ENCODE results near the gene SCRN1. TPM values are rescaled to one million over a fixed set of nuclear protein-coding genes. Genes with fewer than 3 reads are reported as not detected.
A peak's percentile ranks its signal among the peaks of the same experiment; 100 is the strongest.

Gene SCRN1
- total RNA-seq, 2 donors from 2014 or later = 110 to 112 TPM

DNA sequence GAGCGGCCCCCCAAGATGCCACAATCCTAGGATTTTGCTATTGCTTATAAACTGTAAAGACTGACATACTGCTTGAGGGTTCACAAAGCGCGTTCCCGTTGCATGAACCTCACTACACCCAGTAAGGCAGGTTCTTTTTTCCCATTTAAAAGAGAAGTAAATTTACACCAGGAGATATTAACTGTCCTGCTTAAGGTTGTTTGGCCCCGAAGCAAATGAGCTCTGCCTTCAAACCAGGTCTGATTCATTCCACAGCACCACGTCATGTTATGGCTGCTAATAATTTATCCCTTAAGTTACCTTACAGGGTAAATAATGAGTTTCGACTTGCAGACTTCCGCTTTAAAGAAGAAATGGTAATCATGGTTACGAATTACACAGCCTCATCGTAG lies 37.5 kb upstream of the SCRN1 start:
- peaks cover 2% of the 10 kb centered on the region for H3K4me1 ChIP-seq (ENCODE audit: control insufficient read depth, insufficient read depth, low read length)
- Mint-ChIP-seq H3K27ac (peak overlapping the region; percentile 91), H3K4me3 (no peak overlapping the region), H3K27me3 (ENCODE audit: insufficient read depth) (no peaks in the 10 kb centered on the region), H3K4me1 (peaks cover 28% of the 10 kb centered on the region), H3K36me3 (ENCODE audit: low read depth) (peaks cover 9% of the 10 kb centered on the region), H3K9me3 (no peaks in the 10 kb centered on the region)
- H3K27ac ChIP-seq (ENCODE audit: low read depth, low read length) = peak overlapping the region; percentile 16
- no peaks in the 10 kb centered on the region for H3K9me3 ChIP-seq (ENCODE audit: control insufficient read depth, low read length)
- peak overlapping the region; percentile 49 for H3K9ac ChIP-seq (ENCODE audit: extremely low read depth, low read length, poor library complexity, severe bottlenecking)
- no peak for DNase-seq
- H3K36me3 ChIP-seq (ENCODE audit: control insufficient read depth, insufficient read depth, low read length) = no peaks in the 10 kb centered on the region
- H3K27me3 ChIP-seq (ENCODE audit: control insufficient read depth, insufficient read depth, low read length, poor library complexity, severe bottlenecking) = no peaks in the 10 kb centered on the region
- 5 to 22% methylated on average over 8 to 10 of the region's 10 CpGs for WGBS, 2 experiments (ENCODE audit: insufficient coverage in 1 of 2, insufficient read length in 1 of 2)
- TF ChIP-seq, protein P1, sequence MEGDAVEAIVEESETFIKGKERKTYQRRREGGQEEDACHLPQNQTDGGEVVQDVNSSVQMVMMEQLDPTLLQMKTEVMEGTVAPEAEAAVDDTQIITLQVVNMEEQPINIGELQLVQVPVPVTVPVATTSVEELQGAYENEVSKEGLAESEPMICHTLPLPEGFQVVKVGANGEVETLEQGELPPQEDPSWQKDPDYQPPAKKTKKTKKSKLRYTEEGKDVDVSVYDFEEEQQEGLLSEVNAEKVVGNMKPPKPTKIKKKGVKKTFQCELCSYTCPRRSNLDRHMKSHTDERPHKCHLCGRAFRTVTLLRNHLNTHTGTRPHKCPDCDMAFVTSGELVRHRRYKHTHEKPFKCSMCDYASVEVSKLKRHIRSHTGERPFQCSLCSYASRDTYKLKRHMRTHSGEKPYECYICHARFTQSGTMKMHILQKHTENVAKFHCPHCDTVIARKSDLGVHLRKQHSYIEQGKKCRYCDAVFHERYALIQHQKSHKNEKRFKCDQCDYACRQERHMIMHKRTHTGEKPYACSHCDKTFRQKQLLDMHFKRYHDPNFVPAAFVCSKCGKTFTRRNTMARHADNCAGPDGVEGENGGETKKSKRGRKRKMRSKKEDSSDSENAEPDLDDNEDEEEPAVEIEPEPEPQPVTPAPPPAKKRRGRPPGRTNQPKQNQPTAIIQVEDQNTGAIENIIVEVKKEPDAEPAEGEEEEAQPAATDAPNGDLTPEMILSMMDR (conservative IDR thresholded peaks at IDR 0.05) = no peak
- H3K4me3 ChIP-seq (ENCODE audit: low read length) = peak overlapping the region; percentile 95

DNA sequence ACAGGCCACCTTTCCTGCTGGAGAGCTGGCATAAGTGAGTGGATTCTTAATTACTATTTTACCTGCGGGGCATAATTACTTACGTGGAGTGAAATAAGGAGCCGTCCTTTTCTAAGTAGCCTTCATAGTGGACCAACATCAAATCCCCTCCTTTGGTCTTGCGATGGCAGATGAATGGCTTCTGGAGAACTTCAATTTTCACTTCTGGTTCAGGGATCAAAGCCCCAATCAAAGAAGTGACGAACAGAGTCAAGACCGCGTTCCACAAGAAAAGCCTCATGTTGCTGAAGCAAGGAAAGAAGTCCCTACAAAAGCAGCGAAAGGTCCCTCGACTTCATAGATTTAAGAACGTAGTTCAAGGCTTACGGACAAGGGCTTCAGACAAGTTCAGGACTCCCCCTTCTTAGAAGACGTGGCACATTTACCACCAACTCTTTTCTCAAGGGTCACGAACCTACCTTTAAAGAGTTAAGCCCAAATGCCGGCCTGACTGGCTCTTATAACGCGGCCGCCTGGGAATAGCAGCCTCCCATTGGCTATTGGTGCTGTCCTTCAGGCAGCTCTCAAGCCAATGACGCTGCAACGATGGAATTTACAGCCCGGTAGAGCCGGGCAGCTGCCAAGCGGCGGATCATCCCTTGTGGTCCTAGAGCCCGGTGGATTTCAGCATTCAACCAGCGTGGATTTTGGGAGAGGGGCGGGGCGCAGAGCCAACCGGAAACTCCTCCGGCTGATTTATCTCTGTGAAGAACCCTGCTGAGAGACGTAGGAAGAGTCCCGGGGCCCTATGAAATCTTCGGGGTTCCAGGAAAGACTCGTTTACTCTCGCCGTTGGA lies 36.8 kb upstream of the SCRN1 start, which contains the start of gene FKBP14:
Gene FKBP14 (minus strand): TSS at position 474 of the 836 bp plus-strand sequence. CDS start 194 bp downstream, at position 280.
- Histone ChIP-seq H3K9me3 (ENCODE audit: control insufficient read depth, low read length) (no peaks in the 10 kb centered on the region), H3K36me3 (ENCODE audit: control insufficient read depth, insufficient read depth, low read length) (no peaks in the 10 kb centered on the region), H3K4me3 (ENCODE audit: low read length) (peak within 1 kb of the TSS; percentile 95), H3K27me3 (ENCODE audit: control insufficient read depth, insufficient read depth, low read length, poor library complexity, severe bottlenecking) (no peaks in the 10 kb centered on the region), H3K9ac (ENCODE audit: extremely low read depth, low read length, poor library complexity, severe bottlenecking) (peak within 1 kb of the TSS; percentile 93), H3K27ac (ENCODE audit: low read depth, low read length) (peak within 1 kb of the TSS; percentile 56), H3K4me1 (ENCODE audit: control insufficient read depth, insufficient read depth, low read length) (peaks cover 2% of the 10 kb centered on the region)
- TF ChIP-seq, protein P1 (conservative IDR thresholded peaks at IDR 0.05) = no peak
- Mint-ChIP-seq H3K27ac (peak within 1 kb of the TSS; percentile 98), H3K4me1 (peaks cover 28% of the 10 kb centered on the region), H3K4me3 (no peak within 1 kb of the TSS), H3K9me3 (no peaks in the 10 kb centered on the region), H3K27me3 (ENCODE audit: insufficient read depth) (no peaks in the 10 kb centered on the region), H3K36me3 (ENCODE audit: low read depth) (peaks cover 13% of the 10 kb centered on the region)
- 0% methylated on average over 31 to 35 of the region's 35 CpGs for WGBS, 2 experiments (ENCODE audit: insufficient coverage in 1 of 2, insufficient read length in 1 of 2)
- DNase-seq = peak; percentile 99

DNA sequence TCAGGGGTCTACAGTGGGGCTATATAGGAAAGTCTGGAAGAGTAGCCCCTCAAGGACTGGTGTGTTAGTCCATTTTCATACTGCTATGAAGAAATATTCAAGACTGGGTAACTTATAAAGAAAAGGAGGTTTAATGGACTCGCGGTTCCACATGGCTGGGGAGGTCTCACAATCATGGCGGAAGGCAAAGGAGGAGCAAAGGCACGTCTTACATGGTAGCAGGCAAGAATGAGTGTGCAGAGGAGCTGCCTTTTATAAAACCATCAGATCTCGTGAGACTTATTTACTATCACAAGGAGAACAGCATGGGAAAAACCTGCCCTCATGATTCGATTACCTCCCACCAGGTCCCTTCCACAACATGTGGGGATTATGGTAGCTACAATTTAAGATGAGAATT lies 33.9 kb upstream of the SCRN1 start:
- Histone ChIP-seq H3K9me3 (ENCODE audit: control insufficient read depth, low read length) (no peaks in the 10 kb centered on the region), H3K36me3 (ENCODE audit: control insufficient read depth, insufficient read depth, low read length) (peaks cover 17% of the 10 kb centered on the region), H3K9ac (ENCODE audit: extremely low read depth, low read length, poor library complexity, severe bottlenecking) (no peak overlapping the region), H3K4me3 (ENCODE audit: low read length) (peak overlapping the region; percentile 95), H3K27ac (ENCODE audit: low read depth, low read length) (no peak overlapping the region), H3K4me1 (ENCODE audit: control insufficient read depth, insufficient read depth, low read length) (peaks cover 2% of the 10 kb centered on the region), H3K27me3 (ENCODE audit: control insufficient read depth, insufficient read depth, low read length, poor library complexity, severe bottlenecking) (no peaks in the 10 kb centered on the region)
- peaks cover 28% of the 10 kb centered on the region for H3K4me1 Mint-ChIP-seq
- DNase-seq = no peak
- no peaks in the 10 kb centered on the region for H3K9me3 Mint-ChIP-seq
- no peaks in the 10 kb centered on the region for H3K27me3 Mint-ChIP-seq (ENCODE audit: insufficient read depth)
- TF ChIP-seq, protein P1 (conservative IDR thresholded peaks at IDR 0.05) = no peak
- 90 to 97% methylated on average over 4 to 6 of the region's 6 CpGs for WGBS, 2 experiments (ENCODE audit: insufficient coverage in 1 of 2, insufficient read length in 1 of 2)
- H3K27ac Mint-ChIP-seq = no peak overlapping the region
- H3K36me3 Mint-ChIP-seq (ENCODE audit: low read depth) = peaks cover 14% of the 10 kb centered on the region
- peak overlapping the region; percentile 13 for H3K4me3 Mint-ChIP-seq

All from endodermal cell (in vitro differentiated cells).